GM20431 (cell line): Measurements from ENCODE around the gene FGR.

Experiments used
- in situ Hi-C: fragments of 300-500 bp; cut with MseI, MboI; formaldehyde crosslinking; loops from one replicate; pipeline ENCODE4 v1.15.0; 2020; ENCODE audit warnings: low sequenced_read_pairs; ENCODE audit not compliant: unreplicated experiment

The FGR gene

DNA sequence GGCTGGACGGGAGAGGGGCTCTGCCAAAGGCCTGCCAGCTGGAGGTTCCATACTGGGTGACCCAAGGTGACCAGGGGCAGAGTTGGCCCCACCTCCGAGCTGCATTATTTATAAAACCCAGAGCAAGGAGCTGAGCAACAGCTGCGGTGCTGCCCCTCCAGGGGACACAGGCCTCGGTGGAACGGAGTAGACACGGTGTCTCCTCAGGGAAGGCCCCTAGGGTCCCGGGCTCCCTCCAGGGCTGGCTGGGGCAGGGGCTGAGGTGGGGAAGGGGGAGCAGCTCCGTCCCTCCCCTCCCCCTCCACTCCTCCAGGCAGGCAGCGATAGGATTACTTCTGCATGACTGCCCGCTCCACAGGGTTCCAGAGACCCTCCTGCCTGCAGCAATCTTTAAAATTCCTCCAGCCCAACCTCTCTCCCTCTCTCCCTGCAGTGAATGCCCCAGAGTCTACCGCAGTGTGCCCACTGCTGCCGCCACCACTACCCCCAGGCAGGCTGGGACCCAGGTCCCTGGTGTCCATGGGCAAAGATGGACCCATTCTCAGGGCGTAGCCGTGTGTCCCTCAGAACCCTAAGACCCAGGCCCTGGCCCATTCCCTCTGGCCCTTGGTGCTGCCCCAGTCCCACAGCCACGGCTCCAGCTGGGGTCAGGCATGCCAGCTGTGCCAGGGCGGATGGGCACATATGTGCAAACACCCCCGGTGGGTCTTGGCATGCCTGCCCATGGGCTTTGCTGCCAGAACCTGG is 41.9 kb downstream of the FGR start:
- in situ Hi-C loops = no loop called here

DNA sequence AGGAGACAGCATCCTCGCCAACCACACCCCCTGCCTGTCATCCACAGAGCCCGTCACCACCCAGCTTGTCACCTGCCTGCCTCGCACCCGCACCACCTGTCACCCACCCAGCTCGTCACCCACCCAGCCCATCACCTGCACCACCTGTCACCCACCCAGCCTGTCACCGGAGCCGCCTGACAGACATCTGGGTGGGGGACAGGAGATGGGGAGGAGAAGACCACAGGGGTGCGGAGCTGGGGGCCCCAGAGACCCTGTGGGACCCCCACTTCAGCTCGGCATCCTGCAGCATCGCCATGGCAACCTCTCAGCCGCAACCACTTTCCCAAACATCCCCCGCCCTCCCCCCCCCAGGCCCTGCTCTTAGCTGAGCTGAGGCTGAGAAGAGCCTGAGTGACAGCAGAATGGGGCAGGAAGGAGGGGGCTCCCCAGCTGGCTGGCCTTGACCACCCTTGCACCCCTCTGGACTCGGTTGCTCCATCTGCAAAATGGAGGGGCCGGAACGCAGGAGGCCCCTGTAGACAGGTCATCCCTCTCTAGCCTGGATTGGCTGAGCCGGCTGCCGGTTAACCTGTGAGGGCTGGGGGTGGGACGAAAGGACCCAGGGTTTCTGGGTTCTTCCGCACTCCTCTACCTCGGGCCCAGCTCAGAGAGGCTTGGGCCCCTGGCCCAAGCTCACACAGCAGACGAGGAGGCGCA is 42.6 kb downstream of the FGR start:
- in situ Hi-C loops = no loop called here

DNA sequence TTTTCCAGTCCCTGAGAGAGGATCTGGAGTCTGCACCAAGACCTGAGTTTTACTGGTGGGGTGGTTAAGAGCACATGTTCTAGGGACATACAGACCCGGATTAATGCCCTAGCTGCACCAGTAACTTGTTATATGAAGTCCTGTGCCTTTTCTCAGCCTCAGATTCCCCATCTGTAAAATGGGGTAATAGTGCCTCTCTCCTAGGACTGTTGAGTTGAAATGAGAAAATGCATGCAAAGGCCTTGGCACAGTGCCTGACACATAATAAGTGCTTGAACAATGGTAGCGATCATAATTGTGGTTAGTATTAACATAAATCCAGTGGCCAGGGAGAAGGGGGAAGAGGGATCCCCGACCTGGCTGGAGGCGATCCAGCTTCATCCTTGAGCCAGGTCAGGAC is 43.4 kb downstream of the FGR start:
- in situ Hi-C loops = no loop called here

DNA sequence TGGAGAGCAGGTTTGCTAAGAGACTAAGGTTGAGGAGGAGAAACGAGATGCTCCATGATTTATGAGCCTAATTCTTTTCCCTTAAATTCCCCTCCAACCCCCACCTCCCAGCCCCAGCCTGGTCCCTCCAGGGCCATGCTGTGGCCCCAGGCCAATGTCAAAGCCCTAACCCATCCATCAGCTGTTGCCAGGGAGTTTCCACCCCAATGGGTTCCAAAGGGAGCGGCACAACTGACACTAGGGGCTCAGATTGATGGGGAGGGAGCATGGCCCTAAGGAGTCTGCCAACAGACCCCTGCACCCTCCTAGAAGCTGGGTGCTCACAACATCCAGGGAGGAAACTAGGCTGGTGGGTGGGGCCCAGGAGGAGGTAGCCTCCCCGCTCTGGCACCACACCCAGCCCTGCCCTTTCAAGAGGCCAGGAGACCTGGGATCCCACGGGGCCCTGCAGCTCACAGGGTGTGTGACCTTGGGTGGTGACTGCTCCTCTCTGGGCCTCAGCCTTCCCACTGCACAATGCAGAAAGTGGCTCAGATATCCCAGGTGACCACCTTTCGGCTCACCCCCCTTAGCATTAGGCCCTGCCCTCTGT is 44.0 kb downstream of the FGR start:
- in situ Hi-C loops = no loop called here

DNA sequence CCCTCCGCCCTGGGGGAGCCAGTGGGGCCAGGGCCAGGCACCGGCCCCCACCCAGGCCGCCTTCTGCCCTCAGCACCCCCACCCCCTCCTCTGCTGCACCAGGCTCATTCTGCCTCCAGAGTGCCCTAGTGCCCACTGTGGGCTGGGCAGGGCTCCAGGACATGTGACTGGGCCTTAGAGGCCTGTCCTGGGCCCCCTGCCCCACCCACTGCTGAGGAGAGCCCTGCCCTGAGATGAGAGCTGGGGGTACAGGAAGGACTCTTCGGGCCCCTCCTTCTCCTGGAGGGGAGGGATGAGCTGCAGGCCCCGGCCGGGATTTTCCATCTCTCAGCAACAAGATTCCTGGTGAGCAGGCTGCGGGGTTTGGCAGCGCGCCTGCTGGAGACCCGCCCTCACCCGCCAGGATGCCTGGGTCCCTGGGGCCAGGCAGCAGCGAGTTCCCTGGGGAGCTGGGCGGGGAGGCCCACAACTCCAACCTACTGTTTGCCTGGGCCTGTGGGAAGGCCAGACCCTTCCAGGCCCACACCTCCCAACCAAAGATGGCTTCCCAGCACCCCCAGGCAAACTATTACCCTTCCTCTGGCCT is 45.1 kb downstream of the FGR start:
- in situ Hi-C loops = no loop called here

DNA sequence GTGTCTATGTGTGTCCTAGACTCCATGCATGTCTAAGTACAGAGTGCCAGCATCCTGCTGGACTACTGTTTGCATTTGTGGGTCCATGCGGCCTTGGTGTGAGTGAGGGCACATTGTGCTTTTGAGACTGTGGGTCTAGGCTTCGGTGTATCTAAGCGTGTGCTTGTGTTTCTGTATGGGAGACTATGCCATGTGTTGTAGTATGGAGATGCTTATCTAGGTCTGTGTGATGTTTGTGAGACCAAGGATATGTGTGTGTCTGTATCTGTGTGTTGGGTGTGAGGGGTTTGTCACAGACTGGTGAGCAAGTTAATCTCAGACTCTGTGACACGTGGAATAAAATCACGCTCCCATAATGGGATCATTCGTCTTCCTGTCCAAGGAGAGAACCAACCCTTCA is 45.5 kb downstream of the FGR start:
- in situ Hi-C loops = no loop called here

DNA sequence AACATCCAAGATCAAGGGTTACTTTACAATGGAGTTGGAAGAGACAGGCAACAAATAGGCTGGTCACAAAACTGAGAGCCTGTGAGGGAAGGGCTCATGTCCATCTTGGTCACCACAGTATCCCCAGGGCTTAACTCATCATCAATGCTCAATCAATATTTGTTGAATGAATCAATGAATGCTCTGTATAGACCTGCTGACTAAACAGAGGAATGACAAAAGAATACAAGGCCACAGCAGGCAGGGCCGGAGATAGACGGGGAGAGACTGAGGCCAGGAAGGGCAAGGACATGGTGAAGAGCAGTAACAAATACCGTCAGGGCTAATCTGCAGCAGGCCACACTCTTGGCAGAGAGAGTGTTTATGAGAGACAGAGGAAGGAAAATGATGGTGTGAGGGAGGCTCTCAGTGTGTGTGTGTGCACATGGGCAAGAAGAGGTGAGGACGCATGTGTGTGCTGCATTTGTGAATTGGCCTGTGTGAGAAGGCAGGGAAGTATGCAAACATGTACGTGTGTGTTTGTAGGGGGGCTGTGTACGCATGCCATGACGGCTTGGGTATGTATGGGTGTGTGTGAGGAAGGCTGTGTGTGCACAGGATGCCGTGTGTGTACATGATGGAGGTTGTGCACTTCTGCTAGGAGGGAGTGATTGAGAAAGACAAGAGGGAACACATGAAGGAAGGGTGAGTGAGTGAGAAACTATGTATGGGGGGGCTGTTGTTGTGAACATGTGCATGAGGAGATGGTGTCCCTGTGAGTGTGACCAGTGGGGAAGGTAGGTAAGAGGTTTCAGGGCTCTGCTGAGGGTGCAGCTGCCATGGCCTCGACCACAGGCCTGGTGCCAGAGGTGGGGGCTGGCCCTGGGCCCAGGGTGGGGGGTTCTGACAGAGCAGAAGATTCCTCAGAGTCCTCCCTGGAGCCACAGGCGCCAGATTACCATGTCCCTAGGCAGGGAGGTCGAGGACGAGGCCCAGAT is 46.4 kb downstream of the FGR start:
- in situ Hi-C loops = no loop called here

DNA sequence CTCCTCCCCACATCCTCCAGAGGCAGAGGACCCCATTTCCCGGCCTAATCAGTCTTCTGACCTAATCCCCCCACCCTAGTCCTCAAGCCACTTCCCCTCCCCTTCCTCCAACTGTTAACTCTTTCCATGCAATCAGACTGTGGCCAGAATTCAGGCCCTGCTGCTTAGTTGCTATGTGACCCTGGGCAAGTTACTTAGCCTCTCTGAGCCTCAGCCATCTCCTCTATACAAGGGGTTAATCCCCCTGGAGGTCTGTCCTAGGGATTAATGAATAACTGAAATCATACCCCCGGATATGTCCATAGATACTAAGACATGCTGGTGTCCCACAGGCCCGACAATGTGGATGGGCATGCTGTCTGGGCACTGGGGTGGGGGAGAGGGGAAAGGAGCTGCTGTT is 49.3 kb downstream of the FGR start:
- in situ Hi-C loops = no loop called here

DNA sequence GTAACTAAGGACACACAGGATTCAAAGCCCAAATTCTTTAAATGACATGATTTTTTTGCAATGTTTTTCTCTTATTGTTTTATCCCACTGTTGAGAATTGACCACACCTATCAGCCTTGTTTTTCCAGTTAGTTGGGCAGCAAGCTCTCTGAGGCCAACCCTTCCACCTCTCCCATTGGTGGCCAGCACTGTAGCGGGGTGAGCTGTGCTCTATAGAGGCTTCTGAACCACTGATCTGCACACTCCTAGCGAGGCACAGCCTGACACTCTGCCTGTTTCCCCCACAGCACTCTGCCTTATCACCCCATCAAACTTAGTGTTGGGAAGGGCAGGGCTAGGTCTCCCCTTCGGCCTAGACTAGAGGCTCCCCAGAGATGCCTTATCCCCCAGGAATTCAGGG is 50.5 kb downstream of the FGR start:
- in situ Hi-C loops = no loop called here

DNA sequence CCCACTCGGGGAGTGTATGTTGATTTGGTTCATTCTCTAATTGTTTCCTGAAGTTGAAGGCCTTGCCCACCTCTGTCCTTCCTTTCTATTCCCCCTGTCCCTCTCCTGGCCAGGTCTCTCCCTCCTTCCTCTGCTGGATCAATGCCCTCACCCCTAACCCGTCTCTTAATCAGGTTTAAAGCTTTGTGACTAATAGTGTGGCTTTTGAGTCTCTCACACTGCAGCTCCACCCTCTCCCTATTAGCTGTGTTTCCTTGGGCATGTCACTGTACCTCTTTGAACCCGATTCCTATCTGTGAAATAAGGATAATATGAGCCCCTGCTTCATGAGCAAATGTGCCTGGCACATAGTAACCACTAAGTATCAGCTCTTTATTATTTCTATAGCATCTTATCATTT is 51.5 kb downstream of the FGR start:
- in situ Hi-C loops = no loop called here

DNA sequence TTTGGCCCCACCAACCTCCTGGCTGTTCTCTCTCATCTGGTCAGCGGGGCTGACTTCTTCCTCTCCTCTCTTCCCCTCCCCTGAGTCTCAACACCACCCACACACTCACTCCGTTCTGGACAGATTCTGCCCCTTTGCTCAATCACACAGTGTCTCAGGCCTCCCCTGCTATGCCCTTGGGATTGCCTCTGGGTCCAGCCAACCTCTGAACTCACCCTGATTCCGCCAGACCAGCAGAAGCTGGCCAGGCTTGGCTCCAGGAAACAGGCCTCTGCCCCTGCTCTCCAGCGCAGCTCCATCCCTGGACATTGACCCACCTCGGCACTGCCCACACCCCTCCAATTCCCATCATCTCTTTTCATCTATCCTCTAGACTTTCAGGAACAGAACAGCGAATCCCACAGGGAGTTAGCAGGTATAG is 53.2 kb downstream of the FGR start:
- in situ Hi-C loops = no loop called here

DNA sequence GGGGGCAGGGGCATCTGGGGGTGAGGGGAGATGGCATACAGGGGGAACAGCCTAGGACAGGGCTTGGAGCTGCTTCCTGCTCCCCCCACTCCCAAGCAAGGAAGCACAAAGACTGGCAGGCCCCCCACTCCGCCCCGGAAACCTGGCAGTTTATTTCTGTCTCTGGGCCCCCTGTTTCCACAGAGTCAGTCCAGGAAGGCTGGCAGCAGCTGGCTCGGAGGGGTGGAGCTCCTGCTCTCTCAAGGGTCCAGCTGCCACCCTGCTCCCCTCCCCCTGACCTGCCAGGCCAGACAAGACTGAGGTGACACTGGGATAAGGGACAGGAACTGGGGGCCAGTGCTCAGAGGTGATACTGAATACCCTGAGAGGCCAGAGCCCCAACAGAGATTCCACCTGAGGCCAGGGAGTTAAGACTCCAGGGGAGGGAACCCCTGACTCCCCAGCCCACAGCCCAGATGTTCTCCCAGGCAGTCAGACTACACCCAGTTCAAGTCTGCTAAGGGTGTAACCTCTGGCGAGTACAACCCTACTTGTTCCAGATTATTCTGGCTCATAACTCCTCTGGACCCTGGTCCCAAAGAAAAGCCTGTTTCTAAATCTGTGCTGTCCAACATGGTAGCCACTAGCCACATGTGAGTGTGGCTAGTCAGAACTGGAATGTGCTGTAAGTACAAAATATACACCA is 57.3 kb downstream of the FGR start:
- in situ Hi-C loops = no loop called here

DNA sequence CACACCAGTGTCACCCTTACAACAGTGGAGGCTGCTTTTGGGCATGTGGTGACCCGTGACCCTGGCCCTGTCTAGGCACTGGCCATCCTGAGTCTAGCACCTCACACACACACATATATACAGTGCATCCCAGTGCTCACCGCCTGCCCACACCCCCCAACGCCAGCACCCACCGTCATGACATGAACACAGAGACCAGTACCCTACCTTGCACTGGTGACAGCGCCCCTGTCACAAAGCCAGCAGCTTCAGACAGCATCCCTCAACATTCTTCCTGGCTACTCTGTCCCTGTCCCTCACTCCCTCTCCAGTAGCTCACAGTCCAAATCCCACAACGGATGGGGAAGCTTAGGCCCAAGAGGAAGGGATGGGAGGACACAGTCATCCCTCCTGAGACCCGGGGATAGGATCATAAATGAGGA is 58.2 kb downstream of the FGR start:
- in situ Hi-C loops = no loop called here

DNA sequence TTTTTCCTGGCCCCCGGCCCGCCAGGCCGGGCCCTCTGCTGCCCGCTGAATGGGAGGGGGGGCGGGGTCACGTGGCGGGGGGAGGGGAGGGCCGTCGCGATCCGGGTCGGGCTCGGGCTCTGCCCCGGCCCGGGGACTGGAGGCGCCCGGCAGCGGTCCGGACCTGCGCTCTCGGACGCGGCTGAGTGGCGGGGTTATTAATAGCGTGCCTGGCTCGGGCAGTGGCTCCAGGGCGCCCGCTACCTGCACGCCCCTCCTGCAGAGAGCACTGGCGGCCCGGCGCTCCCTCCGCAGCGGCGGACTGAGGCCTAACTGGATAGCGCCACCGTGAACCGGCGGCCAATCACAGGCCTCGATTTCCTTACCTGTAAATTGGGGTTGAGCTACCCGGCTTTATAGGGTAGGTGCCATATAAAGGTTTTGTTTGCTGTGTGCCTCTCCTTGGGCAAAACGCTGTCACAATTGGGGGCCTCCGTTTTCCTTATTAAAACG is 59.1 kb downstream of the FGR start:
- in situ Hi-C loops = no loop called here

DNA sequence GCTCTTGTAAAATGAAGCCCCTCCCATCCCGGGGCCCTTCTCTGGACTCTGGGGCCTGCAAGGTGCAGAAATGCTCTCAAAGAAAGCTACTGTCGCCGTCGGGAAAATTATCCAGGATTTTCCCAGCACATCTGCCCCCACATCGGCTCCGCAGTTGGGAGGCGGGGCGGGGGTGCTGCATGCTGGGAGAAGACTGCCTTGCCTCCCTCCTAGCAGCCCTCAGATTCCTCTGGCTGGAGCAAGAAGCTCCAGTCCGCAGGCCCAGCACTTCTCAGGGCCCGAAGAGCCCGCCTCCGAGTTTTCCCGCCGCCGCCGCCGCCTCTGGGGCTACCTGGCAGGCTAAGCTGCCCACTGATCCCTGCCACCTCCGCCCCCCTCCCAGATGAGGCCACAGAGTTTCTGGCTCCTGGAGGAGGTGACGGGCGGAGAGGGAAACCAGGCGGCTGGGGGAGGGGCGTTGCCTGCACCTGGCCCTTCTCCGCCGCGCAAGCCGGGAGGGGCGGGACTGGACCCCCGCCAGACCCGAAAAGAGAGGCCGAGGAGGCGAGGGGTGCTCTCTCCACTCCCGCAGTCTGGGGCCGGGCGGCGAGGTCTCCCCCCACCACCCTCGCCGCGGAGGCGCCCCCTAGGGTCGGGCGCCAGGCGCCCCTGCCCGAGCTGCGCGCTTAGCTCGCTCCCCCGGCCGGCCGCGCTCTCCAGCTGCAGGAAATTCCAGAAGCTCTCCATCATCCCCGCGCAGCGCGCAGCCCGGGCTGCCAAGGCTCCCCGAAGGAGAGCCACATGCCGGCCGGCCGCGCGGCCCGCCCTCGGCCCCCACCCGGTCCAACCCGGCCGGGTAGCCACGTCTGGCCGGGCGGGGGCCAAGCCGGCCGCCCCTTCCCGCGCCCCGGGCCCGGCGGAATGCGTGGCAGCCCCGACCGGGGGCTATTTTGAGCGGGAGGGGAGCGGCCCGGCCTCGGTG is 59.8 kb downstream of the FGR start:
- in situ Hi-C loops = no loop called here

DNA sequence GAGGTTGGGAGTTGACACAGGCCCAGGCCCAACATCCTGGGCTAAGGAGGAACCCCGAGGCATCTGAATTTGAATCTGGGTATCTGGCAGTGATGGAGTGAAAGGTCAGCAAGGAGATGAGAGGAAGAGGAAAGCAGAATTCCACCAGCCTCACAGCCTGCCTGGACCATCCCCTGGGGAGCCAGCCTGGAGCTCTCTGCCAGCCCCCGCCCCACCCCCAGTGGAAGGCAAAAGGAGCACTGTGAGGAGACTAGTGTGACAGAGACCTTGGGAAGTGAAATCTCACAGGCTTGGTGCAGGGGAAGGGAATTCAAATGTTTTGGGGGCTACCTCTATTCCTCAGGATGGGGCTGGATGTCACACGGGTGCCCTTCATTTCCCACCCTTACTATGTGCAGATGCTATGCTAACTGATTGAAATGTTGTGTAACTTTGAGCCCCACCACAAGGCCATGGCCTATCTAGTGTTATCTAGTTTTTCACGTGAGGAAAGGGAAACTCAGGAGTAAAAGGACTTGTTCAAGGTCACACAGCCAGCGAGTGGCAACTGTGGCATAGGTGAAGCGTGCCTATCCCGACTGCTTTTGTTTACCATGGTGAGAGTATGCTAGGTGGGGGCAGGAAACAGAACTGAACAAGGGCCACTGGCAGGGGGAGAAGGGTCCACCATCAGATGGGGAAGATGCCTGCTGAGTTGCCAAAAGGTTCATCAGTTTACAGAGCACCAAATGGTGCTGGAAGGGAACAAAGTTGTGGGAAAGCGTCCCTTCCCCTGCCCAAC is 60.8 kb downstream of the FGR start:
- in situ Hi-C loops = no loop called here

DNA sequence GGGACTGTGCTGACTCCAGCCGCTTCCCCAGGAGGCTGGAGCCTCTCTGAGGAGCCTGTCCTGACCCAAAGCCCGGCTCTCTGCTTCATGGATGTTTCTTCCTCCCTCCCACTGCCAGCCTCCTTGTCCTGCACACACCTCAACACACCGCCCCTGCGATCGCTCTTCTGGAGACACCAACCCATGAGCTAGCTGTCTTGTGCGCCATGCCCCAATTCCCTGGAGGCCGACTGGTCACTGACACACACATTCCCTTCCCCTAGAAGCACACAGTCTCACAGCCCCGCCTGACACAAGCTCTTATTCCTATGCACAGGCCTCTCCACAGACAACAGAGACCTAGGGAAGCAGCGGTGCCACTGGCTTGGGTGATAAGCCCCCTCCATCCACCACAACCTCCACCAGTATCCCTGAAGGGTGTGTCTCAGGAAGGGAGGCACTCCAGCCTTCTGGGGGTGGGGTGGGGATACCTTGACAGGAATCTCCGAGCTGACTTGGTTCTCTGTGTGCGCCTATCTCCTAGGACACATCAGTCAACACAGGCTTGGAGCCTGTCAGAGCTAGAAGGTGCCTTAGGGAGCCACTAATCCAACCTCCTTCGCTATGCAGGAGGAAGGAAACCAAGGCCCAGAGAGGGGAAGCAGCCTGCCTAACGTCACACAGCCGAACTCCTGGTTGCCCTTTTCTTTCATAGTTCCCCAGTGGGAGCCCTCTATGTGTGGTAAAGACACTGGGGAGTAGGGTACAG is 62.1 kb downstream of the FGR start:
- in situ Hi-C loops = no loop called here
